HCT116 (cell line): Measurements from ENCODE around the gene TMEM169. TPM values are rescaled to one million over a fixed set of nuclear protein-coding genes. Genes with fewer than 3 reads are reported as not detected.

Source experiments
- ATAC-seq: fragments of 200-7000 bp; cut with Tn5 transposase; 2 replicates; pipeline ENCODE4 v1.9.1; 2020; ENCODE audit warnings: mild to moderate bottlenecking, moderate library complexity
- BruUV-seq: library from RNA; stranded (reverse); fragments of 400-500 nt; replicated peaks from 2 replicates; lab custom pipeline; 2021; lab: Mats Ljungman, UMichigan
- CTCF ChIA-PET: fragments of 300-600 bp; sonication (Branson Sonifier 250); formaldehyde crosslinking; loops from one replicate; lab custom pipeline; 2021; ENCODE audit warnings: antibody characterized with exemption; lab: Charles Lee
- POLR2A ChIA-PET: fragments of 300-600, 350-600 bp; sonication (Branson Sonifier 250); formaldehyde crosslinking; loops from one replicate; lab custom pipeline; 2021; ENCODE audit warnings: antibody characterized with exemption; lab: Charles Lee
- RAD21 ChIA-PET, 2 experiments: fragments of 300-600 bp; sonication (Branson Sonifier 250); formaldehyde crosslinking; loops; one replicate each; lab custom pipeline; 2023; ENCODE audit warnings: low total read pairs in 2 of 2; ENCODE audit not compliant: uncharacterized antibody in 2 of 2, unreplicated experiment in 2 of 2, low non-redundant PET in 1 of 2; lab: Charles Lee
- DNase-seq: peaks from one replicate; pipeline ENCODE4 v3.0.0-alpha.2; 2010; ENCODE audit warnings: low read depth, low spot score
- H2AFZ ChIP-seq: fragments of 200-600 bp; shearing (Covaris generic), sonication (generic); 2 replicates; pipeline ENCODE4 v1.6.1; 2017; ENCODE audit warnings: low read depth, mixed run types, mixed read lengths, antibody characterized with exemption, low read length; ENCODE audit not compliant: poor library complexity, severe bottlenecking
- H3K27ac ChIP-seq: 2 replicates; pipeline ENCODE4 v1.5.1; 2012; ENCODE audit warnings: low read depth, low read length
- H3K27me3 ChIP-seq: fragments of 200-600 bp; sonication (generic); 2 replicates; pipeline ENCODE4 v1.6.1; 2016; ENCODE audit warnings: mixed run types, low read length, mixed read lengths; ENCODE audit not compliant: insufficient read depth
- H3K36me3 ChIP-seq, 2 experiments: fragments of 200-500 bp in 1 of 2; fragments of 200-600 bp in 1 of 2; sonication (Bioruptor generic) in 1 of 2; sonication (generic) in 1 of 2; 2 replicates each; pipeline versions ENCODE4 v1.5.1 to v1.6.1; 2014 to 2016; ENCODE audit warnings: low read length in 2 of 2, inconsistent platforms in 1 of 2, mixed read lengths in 1 of 2, mixed run types in 1 of 2; ENCODE audit not compliant: insufficient read depth in 2 of 2, control insufficient read depth in 1 of 2
- H3K4me1 ChIP-seq, 2 experiments: fragments of 200-600 bp in 1 of 2; sonication (generic) in 1 of 2; 2 replicates each; pipeline versions ENCODE4 v1.5.1 to v1.6.1; 2012 to 2017; ENCODE audit warnings: low read length in 2 of 2, inconsistent platforms in 1 of 2, mild to moderate bottlenecking in 1 of 2, mixed read lengths in 1 of 2, mixed run types in 1 of 2, moderate library complexity in 1 of 2; ENCODE audit not compliant: insufficient read depth in 2 of 2, control insufficient read depth in 1 of 2
- H3K4me2 ChIP-seq: fragments of 200-600 bp; sonication (generic); 2 replicates; pipeline ENCODE4 v1.6.1; 2017; ENCODE audit warnings: mixed run types, low read length, mixed read lengths
- H3K4me3 ChIP-seq, 2 experiments: fragments of 200-600 bp in 1 of 2; sonication (generic) in 1 of 2; replicated peaks in 1 of 2; 2 replicates each; pipeline ENCODE4 v1.5.1; 2011 to 2016; ENCODE audit warnings: low read length in 2 of 2, control low read depth in 1 of 2, low read depth in 1 of 2, mild to moderate bottlenecking in 1 of 2, mixed read lengths in 1 of 2, mixed run types in 1 of 2
- H3K79me2 ChIP-seq: fragments of 200-600 bp; sonication (generic); 2 replicates; pipeline ENCODE4 v1.6.1; 2017; ENCODE audit warnings: mild to moderate bottlenecking, mixed run types, low read length, moderate library complexity, mixed read lengths; ENCODE audit not compliant: insufficient read depth
- H3K9ac ChIP-seq: fragments of 200-600 bp; sonication (generic); 2 replicates; pipeline ENCODE4 v1.6.1; 2016; ENCODE audit warnings: low read length, mixed read lengths
- H3K9me2 ChIP-seq: fragments of 200-600 bp; sonication (generic), shearing (Covaris generic); 2 replicates; pipeline ENCODE4 v1.6.1; 2017; ENCODE audit warnings: mixed run types, mild to moderate bottlenecking, moderate library complexity; ENCODE audit not compliant: insufficient read depth
- H3K9me3 ChIP-seq, 2 experiments: fragments of 200-500 bp in 1 of 2; fragments of 200-600 bp in 1 of 2; sonication (Bioruptor generic) in 1 of 2; sonication (generic) in 1 of 2; 2 replicates each; pipeline ENCODE4 v1.6.1; 2014 to 2017; ENCODE audit warnings: low read length in 2 of 2, mixed read lengths in 2 of 2, inconsistent platforms in 1 of 2, low read depth in 1 of 2, mild to moderate bottlenecking in 1 of 2, mixed run types in 1 of 2, moderate library complexity in 1 of 2; ENCODE audit not compliant: control insufficient read depth in 1 of 2, insufficient read depth in 1 of 2
- H4K20me1 ChIP-seq: fragments of 200-600 bp; sonication (generic), shearing (Covaris generic); 2 replicates; pipeline ENCODE4 v1.6.1; 2017; ENCODE audit warnings: mixed run types, mild to moderate bottlenecking, moderate library complexity; ENCODE audit not compliant: insufficient read depth
- ATF3 ChIP-seq: IDR thresholded peaks from 2 replicates; pipeline ENCODE4 v1.6.1; 2012
- CBX3 ChIP-seq: IDR thresholded peaks from 2 replicates; pipeline ENCODE4 v1.6.1; 2012; ENCODE audit warnings: low read depth
- CEBPB ChIP-seq: IDR thresholded peaks from 2 replicates; pipeline ENCODE4 v1.6.1; 2012; ENCODE audit warnings: low read depth
- EGR1 ChIP-seq: IDR thresholded peaks from 2 replicates; pipeline ENCODE4 v1.6.1; 2012; ENCODE audit warnings: low read depth
- ELF1 ChIP-seq: IDR thresholded peaks from 2 replicates; pipeline ENCODE4 v1.6.1; 2012; ENCODE audit warnings: low read depth, borderline replicate concordance
- EZH2 ChIP-seq: fragments of 200-600 bp; sonication (generic); IDR thresholded peaks from 2 replicates; pipeline ENCODE4 v1.6.1; 2017; ENCODE audit warnings: antibody characterized with exemption, mixed run types
- EZH2phosphoT487 ChIP-seq: fragments of 200-600 bp; IDR thresholded peaks from 2 replicates; pipeline ENCODE4 v1.6.1; 2018; ENCODE audit warnings: antibody characterized with exemption, borderline replicate concordance
- JUND ChIP-seq: IDR thresholded peaks from 2 replicates; pipeline ENCODE4 v1.6.1; 2012
- POLR2AphosphoS5 ChIP-seq: IDR thresholded peaks from 2 replicates; pipeline ENCODE4 v1.6.1; 2011; ENCODE audit warnings: mild to moderate bottlenecking, low read depth, low read length, moderate library complexity
- REST ChIP-seq: IDR thresholded peaks from 2 replicates; pipeline ENCODE4 v1.6.1; 2012; ENCODE audit warnings: low read depth
- SIN3A ChIP-seq: IDR thresholded peaks from 2 replicates; pipeline ENCODE4 v1.6.1; 2012; ENCODE audit warnings: low read depth
- SP1 ChIP-seq: IDR thresholded peaks from 2 replicates; pipeline ENCODE4 v1.6.1; 2012; ENCODE audit warnings: low read depth
- TCF7L2 ChIP-seq: IDR thresholded peaks from 2 replicates; pipeline ENCODE4 v1.7.0; 2011; ENCODE audit warnings: borderline replicate concordance, inconsistent platforms; ENCODE audit not compliant: insufficient read depth, insufficient read length; ENCODE audit errors: extremely low read depth
- YY1 ChIP-seq: IDR thresholded peaks from 2 replicates; pipeline ENCODE4 v1.6.1; 2011; ENCODE audit warnings: low read length, low read depth, moderate library complexity, mild to moderate bottlenecking; ENCODE audit not compliant: insufficient replicate concordance; ENCODE audit errors: extremely low read depth
- ZBTB33 ChIP-seq: IDR thresholded peaks from 2 replicates; pipeline ENCODE4 v1.6.1; 2011; ENCODE audit warnings: mild to moderate bottlenecking, low read length, moderate library complexity; ENCODE audit not compliant: insufficient replicate concordance; ENCODE audit errors: extremely low read depth
- ZFX ChIP-seq: fragments of 450-650 bp; IDR thresholded peaks from 2 replicates; pipeline ENCODE4 v1.6.1; 2017
- ZNF274 ChIP-seq: fragments of 200-500 bp; sonication (Bioruptor generic); IDR thresholded peaks from 2 replicates; pipeline ENCODE4 v1.6.1; 2014; ENCODE audit warnings: mild to moderate bottlenecking, low read depth, low read length, inconsistent platforms
- intact Hi-C: fragments of 100-400 bp; cut with micrococcal nuclease; formaldehyde crosslinking; loops from 2 replicates; pipeline ENCODE4 v1.10.0; 2022
- total RNA-seq: library from RNA; stranded (reverse); gene quantifications from one replicate; pipeline ENCODE4 v1.2.1, GENCODE V29; 2021; ENCODE audit not compliant: unreplicated experiment

Gene TMEM169
- total RNA-seq, 1 experiment from 2014 or later = 0.42 TPM

- Histone ChIP-seq H3K27me3 (no peaks in the 10 kb centered on the region), H3K36me3 (no peaks in the 10 kb centered on the region), H3K27ac (no peak overlapping the region), H4K20me1 (no peaks in the 10 kb centered on the region), H3K79me2 (no peaks in the 10 kb centered on the region), H3K9me2 (no peaks in the 10 kb centered on the region), H3K9me3 (no peaks in the 10 kb centered on the region), H3K4me3 (no peak overlapping the region), H3K4me2 (no peak overlapping the region), H3K9ac (no peak overlapping the region), H3K4me1 (peaks cover 0 to 5% of the 10 kb centered on the region in 2 experiments; a peak in 2 of 4 replicates), H2AFZ (no peak overlapping the region)
- ChIA-PET POLR2A (no interaction called here), CTCF (interaction anchor here (1.2 kb wide), 1 partner anchor 44 kb away, joined by 3 read pairs; no protein-coding TSS in a partner anchor), RAD21 (no interaction called here)
- intact Hi-C loops = no loop called here
- DNase-seq (no peak), ATAC-seq (no peak)
- no TSS peak for BruUV-seq
- TF ChIP-seq CEBPB = no peak
- no peak for TF ChIP-seq TCF7L2
- no peak for TF ChIP-seq REST
- TF ChIP-seq JUND = no peak
- TF ChIP-seq ZBTB33 = no peak
- no peak for TF ChIP-seq EZH2
- TF ChIP-seq CBX3 = no peak
- TF ChIP-seq SIN3A = no peak
- TF ChIP-seq EZH2phosphoT487 = no peak
- no peak for TF ChIP-seq ATF3
- TF ChIP-seq ZNF274 = no peak
- TF ChIP-seq POLR2AphosphoS5 = no peak
- no peak for TF ChIP-seq ZFX
- no peak for TF ChIP-seq EGR1
- TF ChIP-seq YY1 = no peak
- TF ChIP-seq SP1 = no peak
- TF ChIP-seq ELF1 = no peak
These were observed 11.5 kb upstream of the TMEM169 start for GRCh38 chr2:216070195-216070594.
